SJCRH30 (cell line): Measurements from ENCODE around the gene NCOA4. TPM values are rescaled to one million over a fixed set of nuclear protein-coding genes. Genes with fewer than 3 reads are reported as not detected.
A peak's percentile ranks its signal among the peaks of the same experiment; 100 is the strongest.

Source experiments
- DNase-seq, 2 experiments: peaks; one replicate each; pipeline ENCODE4 v3.0.0-alpha.2; 2015 to 2020
- H3K27ac ChIP-seq: fragments of 250-450 bp; sonication (Bioruptor Pico); 2 replicates; pipeline ENCODE4 v1.5.1; 2020; ENCODE audit warnings: mild to moderate bottlenecking, moderate library complexity
- H3K27me3 ChIP-seq: fragments of 250-450 bp; sonication (Bioruptor Pico); 2 replicates; pipeline ENCODE4 v1.5.1; 2020; ENCODE audit warnings: mild to moderate bottlenecking, moderate library complexity
- H3K36me3 ChIP-seq: fragments of 250-450 bp; sonication (Bioruptor Pico); 2 replicates; pipeline ENCODE4 v1.5.1; 2020; ENCODE audit warnings: mild to moderate bottlenecking, moderate library complexity
- H3K4me1 ChIP-seq: fragments of 250-450 bp; sonication (Bioruptor Pico); 2 replicates; pipeline ENCODE4 v1.5.1; 2020; ENCODE audit warnings: mild to moderate bottlenecking, moderate library complexity
- H3K4me3 ChIP-seq: fragments of 250-450 bp; sonication (Bioruptor Pico); 2 replicates; pipeline ENCODE4 v1.5.1; 2020; ENCODE audit warnings: mild to moderate bottlenecking, moderate library complexity
- H3K9me3 ChIP-seq: fragments of 250-450 bp; sonication (Bioruptor Pico); replicated peaks from 2 replicates; pipeline ENCODE4 v1.5.1; 2020; ENCODE audit warnings: mild to moderate bottlenecking, moderate library complexity
- total RNA-seq: library from RNA; depleted of rRNA; stranded (reverse); fragments of >200 nt; shearing (Covaris generic); gene quantifications from 2 replicates; pipeline ENCODE4 v1.2.3, GENCODE V29; 2014

The NCOA4 gene
- total RNA-seq, 1 experiment from 2014 or later: 47.5 TPM

GRCh38 chr10:46035923-46036849 is 5.8 kb upstream of the NCOA4 start:
- Histone ChIP-seq H3K27ac (no peak overlapping the region), H3K4me3 (no peak overlapping the region), H3K9me3 (no peaks in the 10 kb centered on the region), H3K4me1 (no peaks in the 10 kb centered on the region), H3K27me3 (no peaks in the 10 kb centered on the region), H3K36me3 (no peaks in the 10 kb centered on the region)
- no peak for DNase-seq

GRCh38 chr10:46033602-46034011 is 3.2 kb upstream of the NCOA4 start:
- H3K36me3 ChIP-seq: no peaks in the 10 kb centered on the region
- H3K9me3 ChIP-seq: no peaks in the 10 kb centered on the region
- no peaks in the 10 kb centered on the region for H3K27me3 ChIP-seq
- H3K27ac ChIP-seq: no peak overlapping the region
- no peaks in the 10 kb centered on the region for H3K4me1 ChIP-seq
- H3K4me3 ChIP-seq: no peak overlapping the region
- DNase-seq: peak; percentile 6 to 8

GRCh38 chr10:46031648-46032532 is 1.5 kb upstream of the NCOA4 start:
- Histone ChIP-seq H3K4me3 (no peak overlapping the region), H3K9me3 (no peaks in the 10 kb centered on the region), H3K4me1 (no peaks in the 10 kb centered on the region), H3K36me3 (no peaks in the 10 kb centered on the region), H3K27me3 (no peaks in the 10 kb centered on the region), H3K27ac (no peak overlapping the region)
- no peak for DNase-seq

- Histone ChIP-seq H3K36me3 (no peaks in the 10 kb centered on the region), H3K9me3 (no peaks in the 10 kb centered on the region), H3K4me1 (no peaks in the 10 kb centered on the region), H3K4me3 (peak overlapping the region; percentile 85), H3K27ac (peak overlapping the region; percentile 62), H3K27me3 (no peaks in the 10 kb centered on the region)
- DNase-seq: no peak
These were observed 877 bp downstream of the NCOA4 start for GRCh38 chr10:46029461-46030030.

GRCh38 chr10:46028584-46029460 is 1.6 kb downstream of the NCOA4 start:
- Histone ChIP-seq H3K27ac (no peak overlapping the region), H3K27me3 (no peaks in the 10 kb centered on the region), H3K4me1 (no peaks in the 10 kb centered on the region), H3K9me3 (no peaks in the 10 kb centered on the region), H3K4me3 (peak overlapping the region; percentile 85), H3K36me3 (no peaks in the 10 kb centered on the region)
- peak; percentile 11 to 48 for DNase-seq

GRCh38 chr10:46026106-46026505 is 4.3 kb downstream of the NCOA4 start:
- H3K9me3 ChIP-seq: no peaks in the 10 kb centered on the region
- no peaks in the 10 kb centered on the region for H3K27me3 ChIP-seq
- no peaks in the 10 kb centered on the region for H3K4me1 ChIP-seq
- no peak overlapping the region for H3K27ac ChIP-seq
- H3K4me3 ChIP-seq: no peak overlapping the region
- no peaks in the 10 kb centered on the region for H3K36me3 ChIP-seq
- DNase-seq: no peak

GRCh38 chr10:46025406-46025805 is 5.0 kb downstream of the NCOA4 start:
- H3K27me3 ChIP-seq: no peaks in the 10 kb centered on the region
- H3K36me3 ChIP-seq: no peaks in the 10 kb centered on the region
- H3K9me3 ChIP-seq: no peaks in the 10 kb centered on the region
- H3K27ac ChIP-seq: no peak overlapping the region
- no peak overlapping the region for H3K4me3 ChIP-seq
- H3K4me1 ChIP-seq: no peaks in the 10 kb centered on the region
- DNase-seq: no peak

GRCh38 chr10:46024948-46025347 is 5.5 kb downstream of the NCOA4 start:
- Histone ChIP-seq H3K27ac (no peak overlapping the region), H3K27me3 (no peaks in the 10 kb centered on the region), H3K9me3 (no peaks in the 10 kb centered on the region), H3K4me3 (no peak overlapping the region), H3K36me3 (no peaks in the 10 kb centered on the region), H3K4me1 (no peaks in the 10 kb centered on the region)
- DNase-seq: no peak

- Histone ChIP-seq H3K4me1 (no peaks in the 10 kb centered on the region), H3K27ac (peak overlapping the region; percentile 91), H3K36me3 (no peaks in the 10 kb centered on the region), H3K9me3 (no peaks in the 10 kb centered on the region), H3K27me3 (no peaks in the 10 kb centered on the region), H3K4me3 (peak overlapping the region; percentile 66)
- DNase-seq: peak; percentile 77 to 79
These were observed 7.3 kb downstream of the NCOA4 start for GRCh38 chr10:46022978-46023702.

- Histone ChIP-seq H3K4me1 (no peaks in the 10 kb centered on the region), H3K27me3 (no peaks in the 10 kb centered on the region), H3K9me3 (no peaks in the 10 kb centered on the region), H3K4me3 (no peak overlapping the region), H3K36me3 (no peaks in the 10 kb centered on the region), H3K27ac (no peak overlapping the region)
- DNase-seq: no peak
These were observed 10.1 kb downstream of the NCOA4 start for GRCh38 chr10:46020344-46020657.

GRCh38 chr10:46019569-46020343 is 10.7 kb downstream of the NCOA4 start:
- Histone ChIP-seq H3K4me3 (no peak overlapping the region), H3K9me3 (no peaks in the 10 kb centered on the region), H3K36me3 (no peaks in the 10 kb centered on the region), H3K27me3 (no peaks in the 10 kb centered on the region), H3K27ac (no peak overlapping the region), H3K4me1 (no peaks in the 10 kb centered on the region)
- DNase-seq: no peak

- DNase-seq: no peak
- Histone ChIP-seq H3K27ac (no peak overlapping the region), H3K4me1 (no peaks in the 10 kb centered on the region), H3K27me3 (no peaks in the 10 kb centered on the region), H3K9me3 (no peaks in the 10 kb centered on the region), H3K4me3 (no peak overlapping the region), H3K36me3 (no peaks in the 10 kb centered on the region)
These were observed 11.3 kb downstream of the NCOA4 start for GRCh38 chr10:46019177-46019528.

- Histone ChIP-seq H3K4me3 (no peak overlapping the region), H3K9me3 (no peaks in the 10 kb centered on the region), H3K4me1 (no peaks in the 10 kb centered on the region), H3K36me3 (no peaks in the 10 kb centered on the region), H3K27me3 (no peaks in the 10 kb centered on the region), H3K27ac (no peak overlapping the region)
- no peak for DNase-seq
These were observed 11.8 kb downstream of the NCOA4 start for GRCh38 chr10:46018453-46019176.
